Esophagus muscularis mucosa (tissue), 4 donors: Measurements from ENCODE around the gene CBFA2T3.

Experiments
- CTCF ChIP-seq, 3 experiments: fragments of 200-600 bp in 2 of 3; fragments of 450-650 bp in 1 of 3; sonication (generic) in 2 of 3; IDR thresholded peaks; one replicate each; pipeline ENCODE4 v1.5.1; 2017 to 2019; ENCODE audit warnings: antibody characterized with exemption in 3 of 3, mild to moderate bottlenecking in 2 of 3, moderate library complexity in 1 of 3
- EP300 ChIP-seq: sonication (generic); formaldehyde crosslinking; IDR thresholded peaks from one replicate; pipeline ENCODE4 v1.6.1; 2017; ENCODE audit warnings: antibody characterized with exemption
- POLR2A ChIP-seq: fragments of 450-650 bp; IDR thresholded peaks from one replicate; pipeline ENCODE4 v1.6.1; 2017; ENCODE audit warnings: antibody characterized with exemption, moderate library complexity, mild to moderate bottlenecking, low read depth
- POLR2AphosphoS5 ChIP-seq, 2 donors: sonication (generic); formaldehyde crosslinking; IDR thresholded peaks; one replicate each; pipeline ENCODE4 v1.6.1; 2017; ENCODE audit warnings: antibody characterized with exemption in 2 of 2

- TF ChIP-seq CTCF (IDR thresholded peaks at IDR 0.05) (no peak), POLR2AphosphoS5 (IDR thresholded peaks at IDR 0.05) (no peak), POLR2A (no peak), EP300 (no peak)
Observed at GRCh38 chr16:89006036-89006752, 29.2 kb upstream of the CBFA2T3 start.
